K562 (cell line): Measurements from ENCODE around the gene CHML. TPM values are rescaled to one million over a fixed set of nuclear protein-coding genes. Genes with fewer than 3 reads are reported as not detected.
A peak's percentile ranks its signal among the peaks of the same experiment; 100 is the strongest.

Experiments
- ATF3 ChIP-seq, 2 experiments: fragments of 450-650 bp in 1 of 2; sonication (generic) in 1 of 2; formaldehyde crosslinking in 1 of 2; IDR thresholded peaks in 1 of 2; conservative IDR thresholded peaks in 1 of 2; 2 replicates each; pipeline versions ENCODE4 v1.6.1 to v1.8.1; 2016 to 2023; ENCODE audit warnings: mild to moderate bottlenecking in 2 of 2, moderate library complexity in 2 of 2, inconsistent platforms in 1 of 2, missing genetic modification reagents in 1 of 2
- CSDE1 ChIP-seq, 2 experiments: fragments of 450-650 bp; IDR thresholded peaks; 2 replicates each; pipeline ENCODE4 v1.6.1; 2016; ENCODE audit warnings: mild to moderate bottlenecking in 1 of 2
- EHMT2 ChIP-seq: fragments of 450-650 bp; IDR thresholded peaks from 2 replicates; pipeline ENCODE4 v1.6.1; 2018; ENCODE audit warnings: antibody characterized with exemption
- HEY1 ChIP-seq: fragments of 250-450 bp; sonication (Bioruptor Pico); IDR thresholded peaks from 2 replicates; pipeline ENCODE4 v1.5.0; 2020; ENCODE audit warnings: mild to moderate bottlenecking, moderate library complexity, borderline replicate concordance
- HNRNPUL1 ChIP-seq: fragments of 200-400 bp; formaldehyde crosslinking; IDR thresholded peaks from 2 replicates; pipeline ENCODE4 v1.6.1; 2017; ENCODE audit warnings: low read length
- MEF2D ChIP-seq: conservative IDR thresholded peaks from 2 replicates; pipeline ENCODE4 v1.6.1; 2016; ENCODE audit warnings: low read depth, missing genetic modification characterization, missing compliant biosample characterization
- MIER1 ChIP-seq: fragments of 450-650 bp; IDR thresholded peaks from 2 replicates; pipeline ENCODE4 v1.6.1; 2016; ENCODE audit warnings: antibody characterized with exemption, mild to moderate bottlenecking, low read depth
- MLX ChIP-seq, 2 experiments: fragments of 450-650 bp in 1 of 2; sonication (generic) in 1 of 2; formaldehyde crosslinking; conservative IDR thresholded peaks; 2 replicates each; pipeline versions ENCODE4 v1.4.0 to v1.8.1; 2020 to 2022; ENCODE audit warnings: mild to moderate bottlenecking in 1 of 2, missing genetic modification reagents in 1 of 2
- NBN ChIP-seq: fragments of 450-650 bp; IDR thresholded peaks from 2 replicates; pipeline ENCODE4 v1.6.1; 2016; ENCODE audit warnings: low read depth, mild to moderate bottlenecking
- NFRKB ChIP-seq: fragments of 450-650 bp; IDR thresholded peaks from 2 replicates; pipeline ENCODE4 v1.6.1; 2016; ENCODE audit warnings: low read depth
- PTBP1 ChIP-seq: fragments of 200-400 bp; formaldehyde crosslinking; IDR thresholded peaks from 2 replicates; pipeline ENCODE4 v1.6.1; 2017; ENCODE audit warnings: low read depth, low read length
- SMAD3 ChIP-seq: fragments of 450-650 bp; formaldehyde crosslinking; conservative IDR thresholded peaks from 2 replicates; pipeline ENCODE4 v1.4.0; 2020; ENCODE audit warnings: mild to moderate bottlenecking
- ZBTB1 ChIP-seq: sonication (generic); formaldehyde crosslinking; IDR thresholded peaks from 2 replicates; pipeline ENCODE4 v1.8.1; 2023; ENCODE audit warnings: missing genetic modification reagents, low read depth, mild to moderate bottlenecking, borderline replicate concordance
- ZNF197 ChIP-seq: fragments of 200-800 bp; sonication (Bioruptor generic); IDR thresholded peaks from 2 replicates; pipeline ENCODE4 v1.6.1; 2016; ENCODE audit warnings: low read depth, missing genetic modification characterization, missing compliant biosample characterization
- polyA plus RNA-seq, 8 experiments: library from polyadenylated mRNA; depleted of rRNA in 4 of 8; stranded (reverse) in 5 of 8; unstranded in 3 of 8; fragments of >200 nt; fragmentation: Nextera tagmentation in 2 of 8; fragmentation: Illumina TruSeq in 1 of 8; extraction: Ambion mirVana in 2 of 8; extraction: Trizol in 1 of 8; gene quantifications; 2 replicates each; pipeline versions ENCODE4 v1.2.1 to v1.2.3, GENCODE V29; 2011 to 2014; ENCODE audit warnings: inconsistent platforms in 1 of 8, missing spikeins in 1 of 8
- total RNA-seq, 7 experiments: library from RNA; depleted of rRNA in 6 of 7; stranded (reverse); fragments of >200 nt in 6 of 7; fragmentation: Illumina TruSeq in 2 of 7; extraction: Trizol in 2 of 7; gene quantifications; 2 replicates each; pipeline versions ENCODE4 v1.2.1 to v1.2.3, GENCODE V29; 2011 to 2021; ENCODE audit warnings: low replicate concordance in 1 of 7
- TF ChIP-seq, protein P1 (sequence below): fragments of 450-650 bp; formaldehyde crosslinking; IDR thresholded peaks from 2 replicates; pipeline ENCODE4 v1.4.0; 2022; ENCODE audit warnings: missing genetic modification characterization
- TF ChIP-seq, protein P2 (sequence below): sonication (generic); formaldehyde crosslinking; IDR thresholded peaks from 2 replicates; pipeline ENCODE4 v1.8.0; 2022; ENCODE audit warnings: mild to moderate bottlenecking, missing genetic modification reagents
- TF ChIP-seq, protein P3 (sequence below), 3 experiments: fragments of 200-800 bp in 1 of 3; fragments of 250-450 bp in 1 of 3; fragments of 450-650 bp in 1 of 3; sonication (Bioruptor Pico) in 1 of 3; sonication (Bioruptor generic) in 1 of 3; formaldehyde crosslinking in 1 of 3; IDR thresholded peaks; 2 replicates each; pipeline versions ENCODE4 v1.6.1 to v1.8.0; 2016 to 2022; ENCODE audit warnings: mild to moderate bottlenecking in 2 of 3, missing genetic modification characterization in 2 of 3, missing compliant biosample characterization in 1 of 3, moderate library complexity in 1 of 3

Gene CHML
- total and polyA plus RNA-seq, 9 of the 15 experiments (the other 6 are each of a cell fraction or from before 2014, with no cell fraction given), result 13.0 to 88.3 (median 62.8) TPM

GRCh38 chr1:241688940-241689368 is 48.8 kb upstream of the CHML start (continued):
- TF ChIP-seq, protein P1, sequence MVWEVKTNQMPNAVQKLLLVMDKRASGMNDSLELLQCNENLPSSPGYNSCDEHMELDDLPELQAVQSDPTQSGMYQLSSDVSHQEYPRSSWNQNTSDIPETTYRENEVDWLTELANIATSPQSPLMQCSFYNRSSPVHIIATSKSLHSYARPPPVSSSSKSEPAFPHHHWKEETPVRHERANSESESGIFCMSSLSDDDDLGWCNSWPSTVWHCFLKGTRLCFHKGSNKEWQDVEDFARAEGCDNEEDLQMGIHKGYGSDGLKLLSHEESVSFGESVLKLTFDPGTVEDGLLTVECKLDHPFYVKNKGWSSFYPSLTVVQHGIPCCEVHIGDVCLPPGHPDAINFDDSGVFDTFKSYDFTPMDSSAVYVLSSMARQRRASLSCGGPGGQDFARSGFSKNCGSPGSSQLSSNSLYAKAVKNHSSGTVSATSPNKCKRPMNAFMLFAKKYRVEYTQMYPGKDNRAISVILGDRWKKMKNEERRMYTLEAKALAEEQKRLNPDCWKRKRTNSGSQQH (CRISPR knock-in tag), result no peak
- TF ChIP-seq MIER1, result no peak
- no peak for TF ChIP-seq HNRNPUL1
- TF ChIP-seq, protein P2, sequence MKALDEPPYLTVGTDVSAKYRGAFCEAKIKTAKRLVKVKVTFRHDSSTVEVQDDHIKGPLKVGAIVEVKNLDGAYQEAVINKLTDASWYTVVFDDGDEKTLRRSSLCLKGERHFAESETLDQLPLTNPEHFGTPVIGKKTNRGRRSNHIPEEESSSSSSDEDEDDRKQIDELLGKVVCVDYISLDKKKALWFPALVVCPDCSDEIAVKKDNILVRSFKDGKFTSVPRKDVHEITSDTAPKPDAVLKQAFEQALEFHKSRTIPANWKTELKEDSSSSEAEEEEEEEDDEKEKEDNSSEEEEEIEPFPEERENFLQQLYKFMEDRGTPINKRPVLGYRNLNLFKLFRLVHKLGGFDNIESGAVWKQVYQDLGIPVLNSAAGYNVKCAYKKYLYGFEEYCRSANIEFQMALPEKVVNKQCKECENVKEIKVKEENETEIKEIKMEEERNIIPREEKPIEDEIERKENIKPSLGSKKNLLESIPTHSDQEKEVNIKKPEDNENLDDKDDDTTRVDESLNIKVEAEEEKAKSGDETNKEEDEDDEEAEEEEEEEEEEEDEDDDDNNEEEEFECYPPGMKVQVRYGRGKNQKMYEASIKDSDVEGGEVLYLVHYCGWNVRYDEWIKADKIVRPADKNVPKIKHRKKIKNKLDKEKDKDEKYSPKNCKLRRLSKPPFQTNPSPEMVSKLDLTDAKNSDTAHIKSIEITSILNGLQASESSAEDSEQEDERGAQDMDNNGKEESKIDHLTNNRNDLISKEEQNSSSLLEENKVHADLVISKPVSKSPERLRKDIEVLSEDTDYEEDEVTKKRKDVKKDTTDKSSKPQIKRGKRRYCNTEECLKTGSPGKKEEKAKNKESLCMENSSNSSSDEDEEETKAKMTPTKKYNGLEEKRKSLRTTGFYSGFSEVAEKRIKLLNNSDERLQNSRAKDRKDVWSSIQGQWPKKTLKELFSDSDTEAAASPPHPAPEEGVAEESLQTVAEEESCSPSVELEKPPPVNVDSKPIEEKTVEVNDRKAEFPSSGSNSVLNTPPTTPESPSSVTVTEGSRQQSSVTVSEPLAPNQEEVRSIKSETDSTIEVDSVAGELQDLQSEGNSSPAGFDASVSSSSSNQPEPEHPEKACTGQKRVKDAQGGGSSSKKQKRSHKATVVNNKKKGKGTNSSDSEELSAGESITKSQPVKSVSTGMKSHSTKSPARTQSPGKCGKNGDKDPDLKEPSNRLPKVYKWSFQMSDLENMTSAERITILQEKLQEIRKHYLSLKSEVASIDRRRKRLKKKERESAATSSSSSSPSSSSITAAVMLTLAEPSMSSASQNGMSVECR (CRISPR knock-in tag), result no peak
- 0 out of 2 replicates have a peak, but pooled peaks have one; percentile 19 for TF ChIP-seq NFRKB
- no peak for TF ChIP-seq NBN
- no peak for TF ChIP-seq MLX (CRISPR knock-in tag; conservative IDR thresholded peaks at IDR 0.05)
- no peak for TF ChIP-seq ZNF197 (CRISPR knock-in tag)
- TF ChIP-seq, protein P3, sequence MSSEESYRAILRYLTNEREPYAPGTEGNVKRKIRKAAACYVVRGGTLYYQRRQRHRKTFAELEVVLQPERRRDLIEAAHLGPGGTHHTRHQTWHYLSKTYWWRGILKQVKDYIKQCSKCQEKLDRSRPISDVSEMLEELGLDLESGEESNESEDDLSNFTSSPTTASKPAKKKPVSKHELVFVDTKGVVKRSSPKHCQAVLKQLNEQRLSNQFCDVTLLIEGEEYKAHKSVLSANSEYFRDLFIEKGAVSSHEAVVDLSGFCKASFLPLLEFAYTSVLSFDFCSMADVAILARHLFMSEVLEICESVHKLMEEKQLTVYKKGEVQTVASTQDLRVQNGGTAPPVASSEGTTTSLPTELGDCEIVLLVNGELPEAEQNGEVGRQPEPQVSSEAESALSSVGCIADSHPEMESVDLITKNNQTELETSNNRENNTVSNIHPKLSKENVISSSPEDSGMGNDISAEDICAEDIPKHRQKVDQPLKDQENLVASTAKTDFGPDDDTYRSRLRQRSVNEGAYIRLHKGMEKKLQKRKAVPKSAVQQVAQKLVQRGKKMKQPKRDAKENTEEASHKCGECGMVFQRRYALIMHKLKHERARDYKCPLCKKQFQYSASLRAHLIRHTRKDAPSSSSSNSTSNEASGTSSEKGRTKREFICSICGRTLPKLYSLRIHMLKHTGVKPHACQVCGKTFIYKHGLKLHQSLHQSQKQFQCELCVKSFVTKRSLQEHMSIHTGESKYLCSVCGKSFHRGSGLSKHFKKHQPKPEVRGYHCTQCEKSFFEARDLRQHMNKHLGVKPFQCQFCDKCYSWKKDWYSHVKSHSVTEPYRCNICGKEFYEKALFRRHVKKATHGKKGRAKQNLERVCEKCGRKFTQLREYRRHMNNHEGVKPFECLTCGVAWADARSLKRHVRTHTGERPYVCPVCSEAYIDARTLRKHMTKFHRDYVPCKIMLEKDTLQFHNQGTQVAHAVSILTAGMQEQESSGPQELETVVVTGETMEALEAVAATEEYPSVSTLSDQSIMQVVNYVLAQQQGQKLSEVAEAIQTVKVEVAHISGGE (CRISPR knock-in tag; IDR thresholded peaks at IDR 0.05), result no peak
- no peak for TF ChIP-seq HEY1 (CRISPR knock-in tag)
- TF ChIP-seq ATF3 (IDR thresholded peaks at IDR 0.05), result peak; percentile 71; the same call in 1 of the 2 replicates
- no peak for TF ChIP-seq ATF3 (CRISPR knock-in tag; conservative IDR thresholded peaks at IDR 0.05)
- TF ChIP-seq SMAD3 (CRISPR knock-in tag), result no peak
- no peak for TF ChIP-seq CSDE1 (IDR thresholded peaks at IDR 0.05)
- TF ChIP-seq EHMT2, result no peak
- no peak for TF ChIP-seq ZBTB1 (CRISPR knock-in tag)
- TF ChIP-seq MEF2D (tag), result peak; percentile 93
- no peak for TF ChIP-seq PTBP1
